Activated CD4-positive, alpha-beta T cell treated with anti-CD3 and anti-CD28 coated beads for 24 hours (primary cell): ENCODE data around the gene PRLR.

Source experiments
- DNase-seq, 2 donors: peaks; one replicate each; pipeline ENCODE4 v3.0.0-alpha.2; 2020; ENCODE audit warnings: low read depth in 2 of 2

PRLR gene

GRCh38 chr5:35233601-35234000 lies 3.3 kb upstream of the PRLR start:
- DNase-seq: no peak

GRCh38 chr5:35233121-35233520 lies 2.8 kb upstream of the PRLR start:
- DNase-seq: no peak

- no peak for DNase-seq
Observed at GRCh38 chr5:35232124-35232523, 1.8 kb upstream of the PRLR start.

GRCh38 chr5:35229076-35230037 lies 930 bp downstream of the PRLR start:
- no peak for DNase-seq

- DNase-seq: no peak
Observed at GRCh38 chr5:35228310-35228709, 2.0 kb downstream of the PRLR start.

- DNase-seq: no peak
Observed at GRCh38 chr5:35227720-35228119, 2.6 kb downstream of the PRLR start.

- DNase-seq: no peak
Observed at GRCh38 chr5:35223787-35224395, 6.4 kb downstream of the PRLR start.

- no peak for DNase-seq
Observed at GRCh38 chr5:35220967-35221366, 9.3 kb downstream of the PRLR start.

GRCh38 chr5:35218981-35219380 lies 11.3 kb downstream of the PRLR start:
- DNase-seq: no peak

- no peak for DNase-seq
Observed at GRCh38 chr5:35214051-35214450, 16.2 kb downstream of the PRLR start.

GRCh38 chr5:35213608-35214007 lies 16.7 kb downstream of the PRLR start:
- no peak for DNase-seq

GRCh38 chr5:35212122-35212982 lies 17.9 kb downstream of the PRLR start:
- no peak for DNase-seq

GRCh38 chr5:35209862-35210261 lies 20.4 kb downstream of the PRLR start:
- DNase-seq: no peak

GRCh38 chr5:35205606-35206005 lies 24.7 kb downstream of the PRLR start:
- no peak for DNase-seq

GRCh38 chr5:35205186-35205585 lies 25.1 kb downstream of the PRLR start:
- DNase-seq: no peak

GRCh38 chr5:35203403-35203802 lies 26.9 kb downstream of the PRLR start:
- no peak for DNase-seq

- DNase-seq: peak; percentile 12 to 19
Observed at GRCh38 chr5:35202319-35203111, 27.8 kb downstream of the PRLR start.

GRCh38 chr5:35201291-35201690 lies 29.0 kb downstream of the PRLR start:
- DNase-seq: no peak

GRCh38 chr5:35199886-35200285 lies 30.4 kb downstream of the PRLR start:
- DNase-seq: no peak

GRCh38 chr5:35198686-35199085 lies 31.6 kb downstream of the PRLR start:
- DNase-seq: no peak

GRCh38 chr5:35198075-35198474 lies 32.2 kb downstream of the PRLR start:
- no peak for DNase-seq
